HepG2 (cell line): ENCODE data around the gene EPB41L2. TPM values are rescaled to one million over a fixed set of nuclear protein-coding genes. Genes with fewer than 3 reads are reported as not detected.
A peak's percentile ranks its signal among the peaks of the same experiment; 100 is the strongest.

Source experiments
- BRCA1 ChIP-seq: sonication (generic); formaldehyde crosslinking; IDR thresholded peaks from 2 replicates; pipeline ENCODE4 v1.4.0; 2020; ENCODE audit warnings: missing genetic modification reagents
- IKZF5 ChIP-seq: IDR thresholded peaks from 2 replicates; pipeline ENCODE4 v1.6.1; 2018; ENCODE audit warnings: missing genetic modification reagents, mild to moderate bottlenecking, missing compliant biosample characterization
- MEIS2 ChIP-seq: sonication (generic); formaldehyde crosslinking; IDR thresholded peaks from 2 replicates; pipeline ENCODE4 v1.9.0; 2021; ENCODE audit warnings: mild to moderate bottlenecking, missing genetic modification reagents
- NFAT5 ChIP-seq: sonication (generic); formaldehyde crosslinking; IDR thresholded peaks from 2 replicates; pipeline ENCODE4 v1.4.0; 2020; ENCODE audit warnings: missing genetic modification reagents
- REL ChIP-seq: sonication (generic); formaldehyde crosslinking; conservative IDR thresholded peaks from 2 replicates; pipeline ENCODE4 v1.8.0; 2022; ENCODE audit warnings: mild to moderate bottlenecking, missing genetic modification reagents, moderate library complexity
- SAFB2 ChIP-seq: sonication (generic); formaldehyde crosslinking; IDR thresholded peaks from 2 replicates; pipeline ENCODE4 v1.5.1; 2020; ENCODE audit warnings: missing genetic modification reagents, low read depth, mild to moderate bottlenecking, borderline replicate concordance
- SMARCE1 ChIP-seq: fragments of 450-650 bp; IDR thresholded peaks from 2 replicates; pipeline ENCODE4 v1.6.1; 2017; ENCODE audit warnings: borderline replicate concordance
- TAF1 ChIP-seq: sonication (generic); formaldehyde crosslinking; IDR thresholded peaks from 2 replicates; pipeline ENCODE4 v1.4.0; 2020; ENCODE audit warnings: missing genetic modification reagents
- polyA plus RNA-seq, 8 experiments: library from polyadenylated mRNA; depleted of rRNA in 3 of 8; stranded (reverse) in 7 of 8; unstranded in 1 of 8; fragments of >200 nt; fragmentation: Illumina TruSeq in 4 of 8; extraction: Trizol in 4 of 8; gene quantifications; 2 replicates each; pipeline versions ENCODE4 v1.2.1 to v1.2.3, GENCODE V29; 2011 to 2016; ENCODE audit warnings: low read depth in 4 of 8, missing spikeins in 1 of 8, mixed read lengths in 1 of 8; ENCODE audit not compliant: insufficient read depth in 1 of 8
- total RNA-seq, 5 experiments: library from RNA; depleted of rRNA; stranded (reverse); fragments of >200 nt; fragmentation: Illumina TruSeq; extraction: Trizol; gene quantifications; 2 replicates each; pipeline ENCODE4 v1.2.3, GENCODE V29; 2016; ENCODE audit warnings: low read depth in 1 of 5
- TF ChIP-seq, protein P1 (sequence below): sonication (generic); formaldehyde crosslinking; IDR thresholded peaks from 2 replicates; pipeline ENCODE4 v1.4.0; 2020; ENCODE audit warnings: mild to moderate bottlenecking, missing genetic modification reagents, borderline replicate concordance
- TF ChIP-seq, protein P2 (sequence below): sonication (generic); formaldehyde crosslinking; IDR thresholded peaks from 2 replicates; pipeline ENCODE4 v1.5.1; 2020; ENCODE audit warnings: mild to moderate bottlenecking, missing genetic modification reagents, moderate library complexity
- TF ChIP-seq, protein P3 (sequence below): sonication (generic); formaldehyde crosslinking; conservative IDR thresholded peaks from 2 replicates; pipeline ENCODE4 v1.8.0; 2022; ENCODE audit warnings: mild to moderate bottlenecking, moderate library complexity, missing genetic modification reagents

The EPB41L2 gene
- total and polyA plus RNA-seq, 2 of the 13 experiments (the other 11 are each of a cell fraction or from before 2014, with no cell fraction given): 41.7 to 56.4 TPM

DNA sequence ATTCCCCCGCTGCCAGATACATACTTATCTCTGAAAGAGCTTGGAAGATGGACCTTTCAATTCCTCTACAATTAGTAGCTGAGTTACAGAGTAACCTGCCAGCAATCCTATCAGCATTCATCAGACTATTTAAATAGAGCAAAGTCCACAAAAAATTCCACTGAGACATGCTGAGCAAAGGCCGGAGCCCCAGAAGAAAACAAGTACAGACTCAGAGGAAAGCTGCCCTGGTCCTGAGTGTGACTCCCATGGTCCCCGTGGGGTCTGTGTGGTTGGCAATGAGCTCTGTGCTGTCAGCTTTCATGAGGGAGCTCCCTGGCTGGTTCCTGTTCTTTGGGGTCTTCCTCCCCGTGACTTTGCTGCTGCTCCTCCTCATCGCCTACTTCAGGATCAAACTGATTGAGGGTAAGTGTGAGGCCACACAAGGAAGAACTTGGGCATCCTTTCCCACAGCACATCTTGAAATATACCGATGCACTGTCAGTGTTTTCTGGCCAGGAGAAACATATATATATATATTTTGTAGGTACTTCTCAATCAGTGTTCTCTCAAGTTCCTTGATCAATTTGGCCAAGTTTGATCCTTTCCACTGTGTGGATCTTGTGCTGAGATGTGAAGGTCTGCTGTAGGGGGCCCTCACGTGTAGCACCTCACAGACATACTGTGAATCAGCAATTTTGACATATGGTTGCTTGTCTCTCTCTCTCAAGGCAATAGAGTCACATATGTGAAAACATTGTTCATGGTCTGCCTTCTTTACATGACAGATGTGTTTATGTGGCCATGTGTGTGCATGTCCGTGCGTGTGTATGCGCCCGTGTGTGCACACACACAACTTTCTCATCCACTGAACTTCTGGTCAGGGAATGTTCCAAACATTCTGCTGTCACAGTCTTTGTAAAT lies 235.5 kb downstream of the EPB41L2 start, which contains the start of gene SMLR1 (continued):
- TF ChIP-seq IKZF5 (CRISPR knock-in tag) (peak; percentile 57; the same call in 1 of the 2 replicates), TAF1 (CRISPR knock-in tag) (peak; percentile 88), REL (CRISPR knock-in tag) (no peak), MEIS2 (CRISPR knock-in tag) (no peak; the same call in 1 of the 2 replicates), SAFB2 (CRISPR knock-in tag) (no peak), NFAT5 (CRISPR knock-in tag) (no peak), BRCA1 (CRISPR knock-in tag) (no peak), SMARCE1 (no peak)
- TF ChIP-seq, protein P1, sequence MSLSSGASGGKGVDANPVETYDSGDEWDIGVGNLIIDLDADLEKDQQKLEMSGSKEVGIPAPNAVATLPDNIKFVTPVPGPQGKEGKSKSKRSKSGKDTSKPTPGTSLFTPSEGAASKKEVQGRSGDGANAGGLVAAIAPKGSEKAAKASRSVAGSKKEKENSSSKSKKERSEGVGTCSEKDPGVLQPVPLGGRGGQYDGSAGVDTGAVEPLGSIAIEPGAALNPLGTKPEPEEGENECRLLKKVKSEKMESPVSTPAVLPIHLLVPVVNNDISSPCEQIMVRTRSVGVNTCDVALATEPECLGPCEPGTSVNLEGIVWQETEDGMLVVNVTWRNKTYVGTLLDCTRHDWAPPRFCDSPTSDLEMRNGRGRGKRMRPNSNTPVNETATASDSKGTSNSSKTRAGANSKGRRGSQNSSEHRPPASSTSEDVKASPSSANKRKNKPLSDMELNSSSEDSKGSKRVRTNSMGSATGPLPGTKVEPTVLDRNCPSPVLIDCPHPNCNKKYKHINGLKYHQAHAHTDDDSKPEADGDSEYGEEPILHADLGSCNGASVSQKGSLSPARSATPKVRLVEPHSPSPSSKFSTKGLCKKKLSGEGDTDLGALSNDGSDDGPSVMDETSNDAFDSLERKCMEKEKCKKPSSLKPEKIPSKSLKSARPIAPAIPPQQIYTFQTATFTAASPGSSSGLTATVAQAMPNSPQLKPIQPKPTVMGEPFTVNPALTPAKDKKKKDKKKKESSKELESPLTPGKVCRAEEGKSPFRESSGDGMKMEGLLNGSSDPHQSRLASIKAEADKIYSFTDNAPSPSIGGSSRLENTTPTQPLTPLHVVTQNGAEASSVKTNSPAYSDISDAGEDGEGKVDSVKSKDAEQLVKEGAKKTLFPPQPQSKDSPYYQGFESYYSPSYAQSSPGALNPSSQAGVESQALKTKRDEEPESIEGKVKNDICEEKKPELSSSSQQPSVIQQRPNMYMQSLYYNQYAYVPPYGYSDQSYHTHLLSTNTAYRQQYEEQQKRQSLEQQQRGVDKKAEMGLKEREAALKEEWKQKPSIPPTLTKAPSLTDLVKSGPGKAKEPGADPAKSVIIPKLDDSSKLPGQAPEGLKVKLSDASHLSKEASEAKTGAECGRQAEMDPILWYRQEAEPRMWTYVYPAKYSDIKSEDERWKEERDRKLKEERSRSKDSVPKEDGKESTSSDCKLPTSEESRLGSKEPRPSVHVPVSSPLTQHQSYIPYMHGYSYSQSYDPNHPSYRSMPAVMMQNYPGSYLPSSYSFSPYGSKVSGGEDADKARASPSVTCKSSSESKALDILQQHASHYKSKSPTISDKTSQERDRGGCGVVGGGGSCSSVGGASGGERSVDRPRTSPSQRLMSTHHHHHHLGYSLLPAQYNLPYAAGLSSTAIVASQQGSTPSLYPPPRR (CRISPR knock-in tag): peak; percentile 86
- TF ChIP-seq, protein P2, sequence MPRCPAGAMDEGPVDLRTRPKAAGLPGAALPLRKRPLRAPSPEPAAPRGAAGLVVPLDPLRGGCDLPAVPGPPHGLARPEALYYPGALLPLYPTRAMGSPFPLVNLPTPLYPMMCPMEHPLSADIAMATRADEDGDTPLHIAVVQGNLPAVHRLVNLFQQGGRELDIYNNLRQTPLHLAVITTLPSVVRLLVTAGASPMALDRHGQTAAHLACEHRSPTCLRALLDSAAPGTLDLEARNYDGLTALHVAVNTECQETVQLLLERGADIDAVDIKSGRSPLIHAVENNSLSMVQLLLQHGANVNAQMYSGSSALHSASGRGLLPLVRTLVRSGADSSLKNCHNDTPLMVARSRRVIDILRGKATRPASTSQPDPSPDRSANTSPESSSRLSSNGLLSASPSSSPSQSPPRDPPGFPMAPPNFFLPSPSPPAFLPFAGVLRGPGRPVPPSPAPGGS (CRISPR knock-in tag): 0 out of 2 replicates have a peak, but pooled peaks have one; percentile 47
- TF ChIP-seq, protein P3, sequence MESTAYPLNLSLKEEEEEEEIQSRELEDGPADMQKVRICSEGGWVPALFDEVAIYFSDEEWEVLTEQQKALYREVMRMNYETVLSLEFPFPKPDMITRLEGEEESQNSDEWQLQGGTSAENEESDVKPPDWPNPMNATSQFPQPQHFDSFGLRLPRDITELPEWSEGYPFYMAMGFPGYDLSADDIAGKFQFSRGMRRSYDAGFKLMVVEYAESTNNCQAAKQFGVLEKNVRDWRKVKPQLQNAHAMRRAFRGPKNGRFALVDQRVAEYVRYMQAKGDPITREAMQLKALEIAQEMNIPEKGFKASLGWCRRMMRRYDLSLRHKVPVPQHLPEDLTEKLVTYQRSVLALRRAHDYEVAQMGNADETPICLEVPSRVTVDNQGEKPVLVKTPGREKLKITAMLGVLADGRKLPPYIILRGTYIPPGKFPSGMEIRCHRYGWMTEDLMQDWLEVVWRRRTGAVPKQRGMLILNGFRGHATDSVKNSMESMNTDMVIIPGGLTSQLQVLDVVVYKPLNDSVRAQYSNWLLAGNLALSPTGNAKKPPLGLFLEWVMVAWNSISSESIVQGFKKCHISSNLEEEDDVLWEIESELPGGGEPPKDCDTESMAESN (CRISPR knock-in tag): peak; percentile 58
